Measurements from ENCODE around the gene GNB1L. TPM values are rescaled to one million over a fixed set of nuclear protein-coding genes. Genes with fewer than 3 reads are reported as not detected.
"Not testable (repeated sequence)": the region's sequence is repeated elsewhere in the genome, so short reads cannot be mapped to it uniquely, and the experiment has no call there.

The GNB1L gene
- total RNA-seq, 1 donor from 2014 or later = 5.0 TPM

- DNase-seq = no peak
- no peaks in the 10 kb centered on the region for H3K36me3 Mint-ChIP-seq (ENCODE audit: unreplicated experiment)
- no peaks in the 10 kb centered on the region for H3K9me3 Mint-ChIP-seq (ENCODE audit: unreplicated experiment)
- no peak overlapping the region for H3K4me3 Mint-ChIP-seq (ENCODE audit: unreplicated experiment)
- H3K27me3 Mint-ChIP-seq (ENCODE audit: unreplicated experiment) = no peaks in the 10 kb centered on the region
- H3K4me1 Mint-ChIP-seq (ENCODE audit: low read depth, unreplicated experiment) = no peaks in the 10 kb centered on the region
- TF ChIP-seq CTCF (IDR thresholded peaks at IDR 0.05; ENCODE audit: partially characterized antibody, unreplicated experiment) = no peak
- H3K27ac Mint-ChIP-seq (ENCODE audit: unreplicated experiment) = no peak overlapping the region
Measured at GRCh38 chr22:19832476-19833108, 22.1 kb downstream of the GNB1L start.

GRCh38 chr22:19831979-19832378 is 22.7 kb downstream of the GNB1L start:
- DNase-seq; H3K4me3 Mint-ChIP-seq (ENCODE audit: unreplicated experiment); H3K27ac Mint-ChIP-seq (ENCODE audit: unreplicated experiment); H3K4me1 Mint-ChIP-seq (ENCODE audit: low read depth, unreplicated experiment); H3K36me3 Mint-ChIP-seq (ENCODE audit: unreplicated experiment); H3K9me3 Mint-ChIP-seq (ENCODE audit: unreplicated experiment); H3K27me3 Mint-ChIP-seq (ENCODE audit: unreplicated experiment): not testable (repeated sequence)

GRCh38 chr22:19831016-19831415 is 23.7 kb downstream of the GNB1L start:
- H3K27me3 Mint-ChIP-seq (ENCODE audit: unreplicated experiment) = no peaks in the 10 kb centered on the region
- no peak overlapping the region for H3K4me3 Mint-ChIP-seq (ENCODE audit: unreplicated experiment)
- no peak for DNase-seq
- H3K27ac Mint-ChIP-seq (ENCODE audit: unreplicated experiment) = no peak overlapping the region
- H3K4me1 Mint-ChIP-seq (ENCODE audit: low read depth, unreplicated experiment) = no peaks in the 10 kb centered on the region
- no peaks in the 10 kb centered on the region for H3K9me3 Mint-ChIP-seq (ENCODE audit: unreplicated experiment)
- H3K36me3 Mint-ChIP-seq (ENCODE audit: unreplicated experiment) = no peaks in the 10 kb centered on the region
- TF ChIP-seq CTCF (IDR thresholded peaks at IDR 0.05; ENCODE audit: partially characterized antibody, unreplicated experiment) = no peak

- Mint-ChIP-seq H3K27me3 (ENCODE audit: unreplicated experiment) (peaks cover 3% of the 10 kb centered on the region), H3K9me3 (ENCODE audit: unreplicated experiment) (peaks cover 2% of the 10 kb centered on the region), H3K27ac (ENCODE audit: unreplicated experiment) (no peak overlapping the region), H3K4me1 (ENCODE audit: low read depth, unreplicated experiment) (peaks cover 6% of the 10 kb centered on the region), H3K36me3 (ENCODE audit: unreplicated experiment) (no peaks in the 10 kb centered on the region), H3K4me3 (ENCODE audit: unreplicated experiment) (no peak overlapping the region)
- no peak for DNase-seq
- no peak for TF ChIP-seq CTCF (IDR thresholded peaks at IDR 0.05; ENCODE audit: partially characterized antibody, unreplicated experiment)
Measured at GRCh38 chr22:19828035-19828401, 26.7 kb downstream of the GNB1L start.

- Mint-ChIP-seq H3K27ac (ENCODE audit: unreplicated experiment) (no peak overlapping the region), H3K4me1 (ENCODE audit: low read depth, unreplicated experiment) (peaks cover 6% of the 10 kb centered on the region), H3K36me3 (ENCODE audit: unreplicated experiment) (no peaks in the 10 kb centered on the region), H3K27me3 (ENCODE audit: unreplicated experiment) (peaks cover 3% of the 10 kb centered on the region), H3K4me3 (ENCODE audit: unreplicated experiment) (no peak overlapping the region), H3K9me3 (ENCODE audit: unreplicated experiment) (peaks cover 2% of the 10 kb centered on the region)
- TF ChIP-seq CTCF (IDR thresholded peaks at IDR 0.05; ENCODE audit: partially characterized antibody, unreplicated experiment) = no peak
- no peak for DNase-seq
Measured at GRCh38 chr22:19827341-19828034, 27.2 kb downstream of the GNB1L start.
